Hepatocyte (in vitro differentiated cells): ENCODE data around the gene GPR135.
"Not testable (repeated sequence)": the region's sequence is repeated elsewhere in the genome, so short reads cannot be mapped to it uniquely, and the experiment has no call there.

Source experiments
- CTCF ChIP-seq: fragments of 200-600 bp; sonication (generic); IDR thresholded peaks from 2 replicates; pipeline ENCODE4 v1.5.1; 2016; ENCODE audit warnings: antibody characterized with exemption, mild to moderate bottlenecking; ENCODE audit not compliant: poor library complexity
- EZH2 ChIP-seq: fragments of 200-600 bp; sonication (generic); IDR thresholded peaks from 2 replicates; pipeline ENCODE4 v1.6.1; 2016; ENCODE audit warnings: antibody characterized with exemption, mild to moderate bottlenecking, borderline replicate concordance
- EZH2phosphoT487 ChIP-seq: fragments of 200-600 bp; sonication (generic); IDR thresholded peaks from one replicate; pipeline ENCODE4 v1.6.1; 2018; ENCODE audit warnings: antibody characterized with exemption, mild to moderate bottlenecking, low read depth, moderate library complexity; ENCODE audit not compliant: unreplicated experiment, severe bottlenecking

GRCh38 chr14:59448673-59449072, 16.5 kb downstream of the GPR135 start:
- not testable (repeated sequence) for TF ChIP-seq CTCF, EZH2, EZH2phosphoT487
